ENCODE results near the gene C1QTNF8.

C1QTNF8 gene

DNA sequence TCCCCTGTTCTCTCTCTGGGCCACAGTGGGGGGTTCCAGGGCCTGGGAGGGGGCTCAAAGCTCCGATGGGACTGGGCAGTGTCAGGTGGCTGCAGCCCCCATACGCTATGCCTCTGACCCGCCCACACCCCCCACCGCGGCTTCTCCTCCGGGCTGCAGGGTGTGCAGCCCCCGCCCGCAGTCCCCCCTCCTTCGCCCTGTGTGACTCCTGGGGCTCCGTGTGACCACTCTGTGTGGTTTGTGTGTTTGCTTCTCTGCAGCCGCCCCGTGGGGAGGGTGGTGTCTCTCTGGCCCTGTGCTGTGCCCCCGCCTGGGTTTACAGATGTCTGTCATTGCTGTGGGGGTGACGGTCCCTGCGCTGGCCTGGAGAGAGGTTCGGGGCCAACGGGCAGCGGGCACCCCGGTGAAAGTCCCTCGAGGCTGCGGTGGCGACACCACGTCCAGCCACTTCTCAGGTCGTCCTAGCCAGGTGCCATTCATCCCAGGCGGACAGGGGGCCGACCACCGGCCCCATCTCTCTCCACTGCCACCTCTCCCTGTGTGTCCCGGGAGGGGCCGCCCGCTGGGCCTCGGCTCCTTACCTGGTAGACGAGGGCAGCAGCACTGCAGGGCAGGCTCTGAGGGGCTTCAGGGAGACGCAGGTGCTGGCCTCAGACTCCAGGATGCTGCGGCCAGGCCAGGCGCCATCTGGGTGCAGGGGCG is 18.0 kb downstream of the C1QTNF8 start:
- DNase-seq (ENCODE audit: low read depth in 2 of 2): no peak

DNA sequence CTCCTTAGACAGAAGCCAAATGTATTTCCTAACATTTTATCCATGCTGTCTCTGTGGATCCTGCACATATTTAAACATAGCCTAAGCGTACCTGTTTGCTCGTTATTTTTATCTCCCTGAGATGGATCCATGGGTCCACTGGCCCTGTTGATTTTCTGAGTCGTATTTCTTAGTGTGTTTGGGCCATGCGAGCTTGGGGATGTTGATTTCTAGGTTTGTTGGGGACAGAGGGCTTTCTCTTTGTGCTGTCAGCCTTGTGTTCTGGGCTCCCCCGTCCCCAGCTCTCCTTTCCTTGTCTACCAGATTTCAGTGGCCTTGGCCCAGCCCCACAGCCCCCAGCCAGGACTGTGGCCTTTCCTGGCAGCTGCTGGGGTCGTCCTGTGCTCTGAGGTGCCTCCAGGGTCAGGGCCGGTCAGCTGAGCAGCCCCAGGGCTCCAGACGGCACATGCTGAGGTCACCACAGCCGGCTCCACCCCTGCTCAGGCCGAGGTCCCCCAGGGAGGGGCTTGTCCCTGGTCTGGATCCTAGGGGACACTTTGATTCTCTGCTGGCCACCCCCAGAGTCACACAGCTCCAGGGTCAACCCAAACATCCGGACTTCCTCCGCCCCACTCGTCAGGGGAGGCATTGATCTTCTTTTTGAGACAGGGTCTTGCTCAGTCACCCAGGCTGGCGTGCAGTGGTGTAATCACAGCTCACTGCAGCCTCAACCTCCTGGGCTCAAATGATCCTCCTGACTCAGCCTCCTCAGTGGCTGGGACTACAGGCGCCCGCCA is 19.1 kb downstream of the C1QTNF8 start:
- DNase-seq (ENCODE audit: low read depth in 2 of 2): no peak

DNA sequence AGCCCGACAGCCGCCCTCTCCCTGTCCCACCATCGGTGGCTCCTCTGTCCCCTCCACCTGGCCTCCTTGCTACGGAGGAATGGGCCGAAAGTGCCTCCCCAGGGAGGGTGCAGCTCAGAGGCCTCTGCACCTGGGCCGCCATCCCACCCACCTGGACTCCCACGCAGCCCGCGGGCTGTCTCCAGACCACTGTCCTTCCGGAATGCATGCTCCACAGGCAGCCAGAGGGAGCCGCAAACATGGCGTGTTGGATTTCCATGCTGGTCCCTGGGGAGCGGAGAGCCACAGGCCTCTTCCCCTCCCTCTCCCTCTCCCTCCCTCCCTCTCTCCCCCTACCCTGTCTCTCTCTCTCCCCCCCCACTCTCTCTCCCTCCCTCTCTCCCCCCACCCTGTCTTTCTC is 20.5 kb downstream of the C1QTNF8 start:
- no peak for DNase-seq (ENCODE audit: low read depth in 2 of 2)

DNA sequence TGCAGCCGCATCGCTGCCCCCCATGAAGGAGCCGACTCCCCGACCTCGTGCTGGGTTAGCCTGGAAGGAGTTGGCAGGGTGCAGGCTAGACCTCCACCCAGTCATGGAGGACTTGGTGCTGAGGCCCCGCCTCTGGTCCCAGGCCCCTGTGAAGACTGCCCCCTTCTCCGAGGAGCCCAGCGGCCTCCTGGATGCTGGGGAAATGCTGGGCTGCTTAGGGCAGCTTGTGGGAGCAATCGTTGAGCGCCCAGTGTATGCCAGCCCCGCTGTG is 21.7 kb downstream of the C1QTNF8 start:
- no peak for DNase-seq (ENCODE audit: low read depth in 2 of 2)

DNA sequence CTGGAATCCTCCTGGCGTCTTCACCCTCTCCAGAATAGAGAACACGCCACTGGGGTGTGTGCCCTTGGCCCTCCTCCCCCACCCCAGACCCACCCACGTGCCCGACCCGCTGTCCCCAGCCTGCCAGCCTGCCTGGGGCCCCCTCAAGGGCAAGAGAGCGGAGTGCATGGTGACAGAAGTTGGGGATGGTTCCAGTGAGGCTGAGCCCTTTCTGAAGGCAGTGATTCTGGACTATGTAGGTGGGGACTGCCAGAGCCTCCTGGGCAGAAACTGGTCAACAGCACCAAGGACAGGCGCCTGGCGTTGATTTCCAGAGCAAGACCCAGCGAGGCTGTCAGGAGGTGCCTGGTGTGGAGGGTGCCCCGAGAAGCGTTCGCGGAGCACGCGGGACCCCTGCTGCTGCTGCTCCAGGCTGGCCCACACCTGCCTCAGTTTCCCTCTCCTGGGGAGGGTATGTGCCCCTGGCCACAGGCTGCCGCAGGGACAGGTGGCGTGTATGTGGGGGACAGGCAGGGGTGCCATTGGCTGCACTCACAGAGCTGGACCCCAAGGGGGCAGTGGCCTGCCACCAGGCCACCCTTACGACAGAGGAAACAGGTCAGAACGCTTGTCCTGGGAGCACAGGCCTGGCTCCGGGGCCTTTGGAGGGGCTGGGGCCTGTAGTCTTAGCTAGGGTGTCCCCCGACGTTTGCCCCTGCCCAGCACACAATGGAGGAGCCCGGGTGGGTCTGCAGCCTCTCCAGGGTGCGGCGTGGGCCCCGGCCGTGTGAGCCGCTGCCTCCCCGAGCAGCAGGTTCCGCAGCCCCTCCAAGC is 22.3 kb downstream of the C1QTNF8 start:
- DNase-seq (ENCODE audit: low read depth in 2 of 2): no peak

DNA sequence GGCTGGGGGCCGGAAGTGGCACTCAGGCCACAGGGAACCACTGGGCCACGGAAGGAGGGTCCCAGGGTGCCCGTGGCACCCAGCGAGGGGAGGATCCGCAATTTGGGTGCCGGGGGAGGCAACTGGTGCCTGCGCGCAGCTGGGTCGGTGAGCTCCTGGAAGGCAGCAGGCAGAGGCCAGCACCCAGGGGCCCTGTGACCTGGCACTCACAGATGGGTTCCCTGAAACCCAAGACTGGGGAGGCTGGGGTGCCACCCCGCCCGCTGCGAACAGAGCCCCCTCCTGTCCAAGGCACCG is 22.8 kb downstream of the C1QTNF8 start:
- no peak for DNase-seq (ENCODE audit: low read depth in 2 of 2)

DNA sequence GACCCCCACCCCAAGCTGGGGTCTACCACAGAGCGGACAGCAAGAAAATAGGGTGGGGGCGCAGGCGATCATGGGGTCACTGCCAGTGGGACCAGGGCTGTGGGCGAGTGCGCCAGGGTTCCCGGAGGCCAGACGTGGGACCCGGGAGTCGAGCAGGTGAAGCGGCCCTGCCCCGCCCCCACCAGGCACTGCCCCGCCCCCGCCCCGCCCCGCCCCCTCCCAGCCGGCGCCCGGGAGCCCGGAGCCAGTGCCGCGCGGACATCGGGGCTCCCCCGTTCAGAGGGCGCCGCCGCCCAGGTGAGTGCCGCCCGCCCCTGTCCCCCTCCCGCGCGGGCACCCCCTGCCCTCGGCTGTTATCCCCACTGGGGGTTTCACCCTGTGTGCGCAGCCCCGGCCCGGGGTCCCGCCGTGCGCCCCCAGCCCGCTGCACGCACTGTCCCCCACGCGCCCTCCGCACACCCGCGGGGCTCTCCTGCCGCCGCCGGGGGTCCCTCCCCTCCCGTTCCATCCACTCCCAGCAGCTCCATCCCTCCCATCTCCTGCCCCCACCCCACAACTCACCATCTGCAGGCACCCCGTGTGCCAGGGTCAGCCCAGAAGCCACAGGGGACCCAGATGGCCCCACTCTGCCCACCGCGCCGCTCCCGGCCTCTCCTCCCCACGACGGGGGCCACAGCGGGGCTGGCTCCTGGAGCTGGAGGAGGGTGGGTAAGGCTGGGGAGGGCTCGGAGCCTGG is 23.4 kb downstream of the C1QTNF8 start, which contains the start of gene SSTR5:
TSS of gene SSTR5 (plus strand) at position 222 of the 736 bp plus-strand sequence. CDS start 6,122 bp downstream, outside the sequence.
- DNase-seq (ENCODE audit: low read depth in 2 of 2): no peak

DNA sequence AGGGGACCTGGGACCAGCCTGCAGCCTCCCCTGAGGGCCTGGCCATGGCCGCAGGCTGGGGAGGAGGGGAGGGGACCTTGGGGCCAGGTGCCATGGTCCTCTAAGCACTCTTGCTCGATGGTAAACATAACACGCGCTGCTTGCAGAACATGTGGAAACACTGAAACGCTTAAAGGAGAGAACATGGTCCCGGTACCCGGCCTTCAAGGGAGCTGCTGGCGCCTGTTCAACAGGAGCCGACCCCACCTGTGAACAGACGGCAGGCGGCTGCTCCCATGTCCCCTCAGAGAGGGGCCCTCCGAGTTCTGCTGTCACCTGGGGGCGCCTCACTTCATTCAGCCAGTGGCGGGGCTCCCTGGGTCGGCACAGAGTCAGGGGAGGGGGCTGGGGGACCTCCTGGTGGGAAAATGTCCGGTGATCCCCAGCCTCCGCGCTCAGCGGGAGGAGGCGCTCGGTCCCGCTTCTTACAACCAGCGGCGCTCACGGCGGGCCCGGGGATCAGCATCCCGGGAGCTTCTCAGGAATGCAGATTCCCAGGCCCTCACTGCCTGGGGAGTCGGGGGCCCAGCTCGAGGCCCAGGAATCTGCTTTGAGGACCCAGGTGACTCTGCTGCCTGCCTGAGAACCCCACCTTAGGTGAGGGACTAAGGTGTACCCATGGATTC is 24.4 kb downstream of the C1QTNF8 start:
- no peak for DNase-seq (ENCODE audit: low read depth in 2 of 2)

DNA sequence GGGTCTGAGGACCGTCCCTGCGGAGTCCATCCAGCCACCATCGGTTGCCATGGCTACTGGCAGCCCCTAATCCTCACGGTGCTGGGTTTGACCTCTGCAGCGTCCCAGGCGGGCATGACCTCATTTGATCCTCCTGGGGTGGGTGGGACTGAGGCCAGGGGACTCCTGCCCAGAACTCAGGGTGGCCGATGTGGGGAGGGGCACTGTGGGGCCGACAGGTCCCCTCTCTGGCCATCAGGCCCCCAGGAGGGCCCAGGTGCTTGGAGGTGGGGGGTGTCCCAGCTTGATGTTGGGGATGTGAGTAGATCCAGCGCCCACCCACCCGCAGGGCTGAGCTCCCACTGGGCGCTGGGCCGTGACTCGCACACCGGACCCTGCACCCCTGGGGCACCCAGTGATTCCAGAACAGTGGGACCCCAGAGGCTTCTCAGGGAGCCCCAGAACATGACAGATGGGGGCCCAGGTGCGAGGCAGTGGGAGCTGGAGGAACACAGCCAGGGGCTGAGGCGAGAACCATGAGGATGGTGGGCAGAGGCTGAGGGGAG is 25.1 kb downstream of the C1QTNF8 start:
- no peak for DNase-seq (ENCODE audit: low read depth in 2 of 2)

DNA sequence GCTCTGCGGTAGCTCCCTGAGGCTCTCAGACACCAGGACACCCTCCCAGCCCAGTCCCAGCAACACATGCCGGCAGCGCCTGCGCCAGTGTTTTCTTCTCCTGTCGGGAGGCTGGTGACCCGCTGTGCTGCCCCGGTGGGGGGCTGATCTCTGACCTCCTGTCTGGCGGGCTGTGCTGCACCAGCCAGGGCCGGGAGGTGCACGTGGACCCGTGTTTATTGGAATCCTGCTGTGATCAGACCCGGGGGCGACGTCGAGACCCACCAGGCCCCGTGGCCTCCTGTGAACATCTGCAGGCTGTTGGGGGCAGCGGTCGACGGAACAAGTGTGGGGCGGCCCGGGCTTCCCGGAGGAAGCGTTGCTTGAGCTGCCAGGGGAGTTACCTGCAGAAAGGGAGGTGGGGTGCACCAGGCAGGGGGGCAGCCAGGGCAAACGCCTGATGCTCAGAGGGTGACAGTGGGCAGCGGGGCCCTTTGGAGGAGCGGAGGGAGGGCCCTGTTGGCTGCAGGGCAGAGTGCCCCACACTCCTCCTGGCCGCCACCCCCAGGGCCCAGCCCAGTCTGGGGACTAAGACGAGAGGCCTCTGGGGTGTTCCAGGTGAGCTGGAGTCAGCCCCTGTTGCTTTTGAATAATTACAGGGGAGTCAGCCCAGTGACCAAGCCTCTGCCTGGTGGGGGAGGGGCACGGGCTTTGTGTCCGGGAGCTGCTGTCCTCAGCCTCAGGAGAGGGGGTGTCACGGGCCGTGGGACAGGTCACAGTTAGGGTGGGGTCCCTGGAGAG is 25.8 kb downstream of the C1QTNF8 start:
- no peak for DNase-seq (ENCODE audit: low read depth in 2 of 2)

DNA sequence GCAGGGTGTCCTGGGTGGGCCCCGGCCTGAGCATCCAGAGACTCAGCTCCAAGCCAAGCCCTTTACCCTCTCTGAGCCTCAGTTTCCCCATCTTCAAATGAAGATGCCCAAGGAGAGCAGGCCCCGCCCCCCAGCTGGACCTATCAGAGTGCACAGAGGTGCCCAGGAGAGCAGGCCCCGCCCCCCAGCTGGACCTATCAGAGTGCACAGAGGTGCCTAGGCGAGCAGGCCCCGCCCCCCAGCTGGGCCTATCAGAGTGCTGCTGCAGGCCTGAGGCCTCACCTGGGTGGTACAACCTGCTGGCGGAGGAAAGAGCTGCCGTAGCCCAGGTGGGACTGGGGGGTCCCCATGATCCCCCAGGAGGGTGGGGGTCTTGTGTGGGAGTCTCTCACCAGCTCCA is 26.9 kb downstream of the C1QTNF8 start:
- peak in 1 of 2 donors; percentile 9 for DNase-seq (ENCODE audit: low read depth in 2 of 2)

DNA sequence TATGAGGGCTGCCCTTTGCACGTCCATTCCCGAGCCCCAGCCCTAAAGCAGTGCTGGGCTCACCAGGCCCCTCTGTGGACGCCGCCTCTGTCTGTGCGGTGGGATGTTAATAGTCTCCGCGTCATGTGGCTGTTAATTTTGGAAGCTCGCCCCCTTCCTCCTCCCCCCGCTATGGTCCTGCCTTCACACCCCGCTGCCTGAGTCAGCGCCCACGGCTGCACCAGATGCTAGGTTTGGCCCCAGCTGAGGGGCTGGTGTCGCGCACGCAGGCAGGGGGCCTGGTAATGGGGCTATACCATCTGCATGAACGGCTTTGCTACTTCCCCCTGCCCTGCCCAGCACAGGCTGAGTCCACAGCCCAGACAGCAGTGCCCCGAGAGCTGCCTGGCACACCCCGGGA is 27.6 kb downstream of the C1QTNF8 start:
- DNase-seq (ENCODE audit: low read depth in 2 of 2): no peak

DNA sequence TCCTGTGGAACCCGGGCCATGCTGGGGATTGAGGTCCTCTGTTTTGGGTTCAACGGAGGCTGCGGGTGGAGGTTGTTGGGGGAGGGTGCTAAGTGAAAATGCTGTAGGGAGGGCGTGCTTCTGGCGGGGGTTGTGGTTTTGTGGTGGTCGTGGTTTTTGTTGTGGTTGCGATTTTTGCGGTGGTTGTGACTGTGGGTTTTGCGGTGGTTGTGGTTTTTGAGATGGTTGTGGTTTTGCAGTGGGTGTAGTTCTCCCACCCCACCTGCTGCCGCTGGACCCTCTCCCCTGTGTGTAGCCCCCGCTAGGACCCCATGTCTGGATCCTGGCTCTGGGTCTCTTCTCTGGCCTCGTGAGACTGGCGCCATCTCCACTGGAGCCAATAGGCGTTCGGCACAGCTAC is 28.4 kb downstream of the C1QTNF8 start:
- DNase-seq (ENCODE audit: low read depth in 2 of 2): no peak

DNA sequence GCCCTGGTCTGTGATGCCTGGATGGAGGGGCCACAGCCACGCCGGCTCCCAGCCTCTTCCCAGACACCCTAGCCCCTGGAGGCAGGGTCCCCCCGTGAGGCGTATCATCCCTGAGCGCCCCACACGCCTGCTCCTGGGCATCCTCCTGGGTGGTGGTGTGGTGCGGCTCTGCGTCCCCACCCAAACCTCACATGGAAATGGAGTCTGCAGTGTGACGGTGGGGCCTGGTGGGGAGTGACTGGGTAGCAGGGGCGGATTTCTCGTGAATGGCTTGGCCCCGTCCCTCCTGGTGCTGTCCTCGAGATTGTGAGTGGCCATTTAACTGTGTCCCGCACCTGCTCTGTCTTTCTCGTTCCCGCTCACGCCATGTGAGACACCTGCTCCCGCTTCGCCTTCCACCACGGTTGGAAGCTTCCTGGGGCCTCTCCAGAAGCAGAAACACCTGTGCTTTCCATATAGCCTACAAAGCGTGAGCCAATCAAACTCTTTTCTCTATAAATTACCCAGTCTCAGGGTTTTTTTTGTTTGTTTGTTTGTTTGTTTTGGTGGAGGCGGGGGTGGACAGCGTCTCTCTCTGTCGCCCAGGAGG is 29.4 kb downstream of the C1QTNF8 start:
- DNase-seq (ENCODE audit: low read depth in 2 of 2): no peak

DNA sequence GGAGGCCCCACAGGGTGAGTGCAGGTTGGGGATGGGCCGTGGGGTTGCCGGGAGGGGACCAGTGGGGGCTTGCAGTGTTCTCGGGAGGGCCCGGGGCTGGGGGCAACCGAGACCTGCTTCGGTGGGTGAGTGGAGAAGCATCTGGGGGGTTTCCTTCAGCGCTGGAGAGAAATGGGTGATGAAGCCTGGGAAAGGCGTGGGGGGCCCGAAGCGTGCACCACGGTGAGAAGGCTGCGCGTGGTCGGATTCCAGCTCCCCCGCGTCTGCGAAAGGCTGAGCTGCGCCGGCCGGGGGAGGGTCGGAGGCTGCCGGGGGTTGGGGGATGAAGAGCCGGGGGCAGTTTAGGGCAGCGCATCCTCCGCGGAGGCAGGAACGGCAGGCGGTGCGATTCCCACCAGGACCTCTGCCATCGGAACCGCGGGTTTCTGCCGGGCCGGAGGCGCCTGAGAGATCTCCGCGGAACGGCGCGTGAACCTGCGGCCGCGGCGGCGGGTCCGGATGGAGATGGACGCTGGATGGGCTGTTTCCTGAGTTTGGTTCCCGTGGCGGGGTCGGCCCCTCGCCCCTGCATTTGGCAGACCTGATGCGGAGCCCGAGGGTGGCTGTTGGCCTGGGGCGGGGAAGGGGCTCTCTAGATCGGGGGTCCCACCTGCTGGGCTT is 30.4 kb downstream of the C1QTNF8 start:
- no peak for DNase-seq (ENCODE audit: low read depth in 2 of 2)

DNA sequence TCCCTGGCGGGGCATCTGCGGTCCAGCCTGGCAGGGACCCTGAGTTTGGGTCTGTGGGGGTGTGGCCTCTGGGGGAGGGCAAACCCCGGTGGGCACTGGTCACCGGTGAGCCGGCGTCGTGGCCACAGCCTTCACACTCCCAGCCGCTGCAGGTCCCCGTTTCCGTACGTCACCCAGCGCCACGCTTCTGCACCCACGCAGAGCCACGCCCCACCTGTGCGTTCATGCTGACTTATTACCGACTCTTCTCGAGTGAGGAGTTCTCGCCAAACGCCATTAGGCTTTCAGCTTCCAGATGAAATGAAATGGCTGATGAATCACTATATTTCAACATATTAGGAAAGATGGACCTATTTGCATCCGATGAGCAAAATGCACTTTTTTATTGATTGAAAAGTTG is 32.3 kb downstream of the C1QTNF8 start:
- DNase-seq (ENCODE audit: low read depth in 2 of 2): no peak

DNA sequence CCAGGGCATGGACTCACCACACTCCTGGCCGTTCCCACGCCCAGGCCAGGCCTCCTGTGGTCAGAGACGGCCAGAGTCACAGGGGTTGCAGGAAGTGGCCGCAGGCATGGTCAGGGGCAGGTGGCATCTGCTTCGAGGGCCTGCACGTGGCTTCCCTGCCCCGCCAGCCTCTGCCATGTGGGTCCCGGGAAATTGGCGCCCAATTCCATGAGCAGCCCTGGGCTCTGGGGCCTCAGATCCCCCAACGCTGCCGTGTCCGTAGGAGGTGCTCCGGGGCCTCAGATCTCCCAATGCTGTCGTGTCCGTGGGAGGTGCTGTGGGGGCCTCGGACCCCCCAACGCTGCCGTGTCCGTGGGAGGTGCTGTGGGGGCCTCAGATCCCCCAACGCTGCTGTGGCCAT is 33.1 kb downstream of the C1QTNF8 start:
- no peak for DNase-seq (ENCODE audit: low read depth in 2 of 2)

DNA sequence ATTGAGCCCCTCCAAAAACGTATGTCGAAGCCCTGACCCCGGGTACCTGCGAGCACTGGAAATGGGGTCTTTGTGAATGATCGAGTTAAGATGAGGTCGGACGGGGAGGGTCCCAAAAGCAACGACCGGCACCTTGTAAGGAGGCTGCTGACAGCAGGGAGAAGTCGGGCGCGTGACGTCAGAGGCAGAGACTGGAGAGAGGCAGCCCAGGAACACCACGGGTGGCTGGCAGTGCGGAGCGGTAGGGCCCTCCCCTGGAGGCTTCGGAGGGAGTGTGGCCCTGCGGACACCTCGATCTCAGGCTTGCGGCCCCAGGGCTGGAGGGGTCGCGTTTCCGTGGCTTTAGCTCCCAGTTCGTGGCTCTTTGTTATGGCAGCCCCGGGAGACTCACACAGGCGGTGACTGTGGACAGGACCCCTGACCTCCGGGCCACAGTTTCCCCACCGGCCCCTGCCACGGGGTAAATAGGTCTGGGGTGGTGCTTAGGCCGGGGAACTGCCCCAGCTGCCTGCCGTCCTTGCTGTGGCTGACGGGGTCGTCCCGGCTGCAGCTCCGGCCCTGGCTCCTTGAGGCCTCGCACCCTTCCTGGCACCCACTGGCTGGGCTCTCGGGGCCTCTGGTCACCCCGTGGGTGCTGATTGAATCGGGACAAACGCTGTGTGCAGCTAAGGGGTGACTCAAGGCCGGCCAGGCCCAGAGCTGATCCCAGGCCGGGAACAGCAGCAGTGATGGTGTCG is 34.1 kb downstream of the C1QTNF8 start:
- no peak for DNase-seq (ENCODE audit: low read depth in 2 of 2)
